CD14-positive monocyte (primary cell): ENCODE results near the gene SLC12A7. TPM values are rescaled to one million over a fixed set of nuclear protein-coding genes. Genes with fewer than 3 reads are reported as not detected.

Experiments used
- DNase-seq, 3 donors: peaks; one replicate each; pipeline ENCODE4 v3.0.0-alpha.2; 2011 to 2022
- H2AFZ ChIP-seq: 2 replicates; pipeline ENCODE4 v1.6.0; 2012; ENCODE audit warnings: mild to moderate bottlenecking, low read depth, low read length, inconsistent platforms; ENCODE audit not compliant: insufficient read depth, poor library complexity, severe bottlenecking
- H3K27ac ChIP-seq, 2 donors: 1 replicate in 1 of 2; 2 replicates in 1 of 2; pipeline ENCODE4 v1.5.1; 2012 to 2013; ENCODE audit warnings: low read length in 2 of 2, control low read depth in 1 of 2, inconsistent platforms in 1 of 2, low read depth in 1 of 2, mild to moderate bottlenecking in 1 of 2
- H3K27me3 ChIP-seq, 2 donors: one replicate each; pipeline versions ENCODE4 v1.6.0 to v1.6.1; 2011 to 2013; ENCODE audit warnings: low read length in 2 of 2; ENCODE audit not compliant: control insufficient read depth in 2 of 2, insufficient read depth in 2 of 2
- H3K36me3 ChIP-seq, 2 donors: replicated peaks in 1 of 2; 1 replicate in 1 of 2; 2 replicates in 1 of 2; pipeline versions ENCODE4 v1.5.1 to v1.6.1; 2012 to 2013; ENCODE audit warnings: low read length in 2 of 2, control low read depth in 1 of 2, inconsistent platforms in 1 of 2, mild to moderate bottlenecking in 1 of 2; ENCODE audit not compliant: insufficient read depth in 2 of 2, control insufficient read depth in 1 of 2
- H3K4me1 ChIP-seq, 2 donors: 1 replicate in 1 of 2; 2 replicates in 1 of 2; pipeline versions ENCODE4 v1.5.1 to v1.6.1; 2012 to 2013; ENCODE audit warnings: low read length in 2 of 2, control low read depth in 1 of 2, inconsistent platforms in 1 of 2, mild to moderate bottlenecking in 1 of 2, moderate library complexity in 1 of 2; ENCODE audit not compliant: insufficient read depth in 2 of 2, control insufficient read depth in 1 of 2
- H3K4me2 ChIP-seq: replicated peaks from 2 replicates; pipeline ENCODE3; 2012; ENCODE audit warnings: low read length, moderate library complexity, mild to moderate bottlenecking; ENCODE audit not compliant: poor library complexity, severe bottlenecking; ENCODE audit errors: extremely low read depth
- H3K4me3 ChIP-seq, 3 experiments: fragments of 200-600 bp in 1 of 3; sonication (generic) in 1 of 3; replicated peaks in 1 of 3; 1 replicate in 2 of 3; 2 replicates in 1 of 3; pipeline ENCODE4 v1.5.1; 2011 to 2013; ENCODE audit warnings: low read length in 3 of 3, mild to moderate bottlenecking in 3 of 3, control low read depth in 2 of 3, low read depth in 2 of 3, inconsistent platforms in 1 of 3, moderate library complexity in 1 of 3
- H3K79me2 ChIP-seq: 2 replicates; pipeline ENCODE4 v1.6.0; 2012; ENCODE audit warnings: mild to moderate bottlenecking, control low read depth, inconsistent platforms, low read length, moderate library complexity; ENCODE audit not compliant: insufficient read depth
- H3K9ac ChIP-seq: 2 replicates; pipeline ENCODE4 v1.6.0; 2017; ENCODE audit warnings: low read length, mild to moderate bottlenecking; ENCODE audit not compliant: insufficient read depth, poor library complexity, severe bottlenecking
- H3K9me3 ChIP-seq, 2 donors: replicated peaks in 1 of 2; 1 replicate in 1 of 2; 2 replicates in 1 of 2; pipeline versions ENCODE4 v1.5.1 to v1.6.1; 2012 to 2013; ENCODE audit warnings: low read length in 2 of 2, control low read depth in 1 of 2; ENCODE audit not compliant: control insufficient read depth in 1 of 2, insufficient read depth in 1 of 2
- H4K20me1 ChIP-seq: 2 replicates; pipeline ENCODE4 v1.6.0; 2012; ENCODE audit warnings: mild to moderate bottlenecking, low read length, control low read depth, moderate library complexity; ENCODE audit not compliant: insufficient read depth
- H3K27ac Mint-ChIP-seq, 7 donors: one replicate each; pipeline ENCODE4 v1.8.0; 2020; ENCODE audit warnings: mild to moderate bottlenecking in 7 of 7, mixed read lengths in 7 of 7, moderate library complexity in 6 of 7, inconsistent platforms in 2 of 7
- H3K27me3 Mint-ChIP-seq, 3 donors: one replicate each; pipeline ENCODE4 v1.8.0; 2021 to 2022; ENCODE audit warnings: low read depth in 3 of 3, mild to moderate bottlenecking in 3 of 3, mixed read lengths in 3 of 3, moderate library complexity in 3 of 3, inconsistent platforms in 1 of 3
- H3K36me3 Mint-ChIP-seq, 2 donors: one replicate each; pipeline ENCODE4 v1.8.0; 2020; ENCODE audit warnings: mixed read lengths in 2 of 2, inconsistent platforms in 1 of 2, mild to moderate bottlenecking in 1 of 2
- H3K4me1 Mint-ChIP-seq: one replicate; pipeline ENCODE4 v1.8.0; 2020; ENCODE audit warnings: mild to moderate bottlenecking, mixed read lengths
- H3K4me3 Mint-ChIP-seq, 2 donors: one replicate each; pipeline ENCODE4 v1.8.0; 2020; ENCODE audit warnings: mild to moderate bottlenecking in 2 of 2, mixed read lengths in 2 of 2, moderate library complexity in 1 of 2
- H3K9me3 Mint-ChIP-seq, 7 donors: one replicate each; pipeline ENCODE4 v1.8.0; 2020 to 2022; ENCODE audit warnings: mixed read lengths in 7 of 7, mild to moderate bottlenecking in 6 of 7, moderate library complexity in 6 of 7, inconsistent platforms in 2 of 7
- CTCF ChIP-seq: fragments of 200-600 bp; IDR thresholded peaks from one replicate; pipeline ENCODE4 v1.8.0; 2022; ENCODE audit warnings: antibody characterized with exemption, mild to moderate bottlenecking
- WGBS: methylation state at CpG from one replicate; pipeline ENCODE4 v1.1.5; 2013; ENCODE audit warnings: missing lambda C conversion rate; ENCODE audit not compliant: insufficient coverage; 5-methylcytosine and 5-hydroxymethylcytosine counted together
- intact Hi-C, 2 donors: fragments of 100-400 bp; cut with micrococcal nuclease; formaldehyde crosslinking; loops; one replicate each; pipeline versions ENCODE4 v1.15.0 to v1.15.1; 2023
- polyA plus RNA-seq, 3 donors: library from polyadenylated mRNA; depleted of rRNA in 1 of 3; unstranded in 2 of 3; stranded (reverse) in 1 of 3; fragments of 300-500 nt in 2 of 3; fragments of >200 nt in 1 of 3; fragmentation: Illumina TruSeq in 2 of 3; gene quantifications; 1 replicate in 2 of 3; 2 replicates in 1 of 3; pipeline ENCODE4 v1.2.3, GENCODE V29; 2012 to 2021

The SLC12A7 gene
- polyA plus RNA-seq, 3 donors: 8.2 to 31.2 (median 12.5) TPM

GRCh38 chr5:1032551-1033027 is 79.3 kb downstream of the SLC12A7 start:
- 95% methylated on average over 13 of the region's 14 CpGs for whole genome bisulfite sequencing
- no peaks in the 10 kb centered on the region for H3K27me3 ChIP-seq

GRCh38 chr5:1032011-1032410 is 79.9 kb downstream of the SLC12A7 start:
- Histone ChIP-seq H3K79me2 (no peaks in the 10 kb centered on the region), H3K9me3 (no peaks in the 10 kb centered on the region), H3K4me2 (no peak overlapping the region), H3K9ac (no peak overlapping the region), H3K4me3 (no peak overlapping the region), H3K4me1 (no peaks in the 10 kb centered on the region), H4K20me1 (no peaks in the 10 kb centered on the region), H3K27ac (no peak overlapping the region), H3K36me3 (no peaks in the 10 kb centered on the region), H3K27me3 (no peaks in the 10 kb centered on the region), H2AFZ (no peak overlapping the region)
- Mint-ChIP-seq H3K27me3 (peaks cover 2 to 5% (median 4%) of the 10 kb centered on the region in 3 donors), H3K36me3 (no peaks in the 10 kb centered on the region), H3K4me1 (no peaks in the 10 kb centered on the region), H3K27ac (no peak overlapping the region), H3K9me3 (peaks cover 0 to 3% (median 0%) of the 10 kb centered on the region in 7 donors), H3K4me3 (no peak overlapping the region)
- WGBS: 93% methylated on average over 15 of the region's 16 CpGs
- intact Hi-C loops: no loop called here
- DNase-seq: no peak
- no peak for TF ChIP-seq CTCF

More at GRCh38 chr5:1032551-1033027, 79.3 kb downstream of the SLC12A7 start:
- Mint-ChIP-seq H3K27me3 (peaks cover 2 to 4% (median 2%) of the 10 kb centered on the region in 3 donors), H3K9me3 (peaks cover 0 to 3% (median 0%) of the 10 kb centered on the region in 7 donors), H3K4me3 (no peak overlapping the region), H3K4me1 (no peaks in the 10 kb centered on the region), H3K36me3 (no peaks in the 10 kb centered on the region), H3K27ac (no peak overlapping the region)
- no peaks in the 10 kb centered on the region for H3K79me2 ChIP-seq
- no peak overlapping the region for H3K9ac ChIP-seq
- no peaks in the 10 kb centered on the region for H3K9me3 ChIP-seq
- H3K4me1 ChIP-seq: no peaks in the 10 kb centered on the region
- H3K4me2 ChIP-seq: no peak overlapping the region
- no peak overlapping the region for H2AFZ ChIP-seq
- no peak for TF ChIP-seq CTCF
- intact Hi-C loops: no loop called here
- H3K36me3 ChIP-seq: no peaks in the 10 kb centered on the region
- no peak for DNase-seq
- no peaks in the 10 kb centered on the region for H4K20me1 ChIP-seq
- H3K27ac ChIP-seq: no peak overlapping the region
- H3K4me3 ChIP-seq: no peak overlapping the region
